GM19455 (cell line): ENCODE measurements around the gene IST1.

Experiments
- ATAC-seq: cut with Tn5 transposase; IDR thresholded peaks from one replicate; pipeline ENCODE4 v1.9.1; 2021; ENCODE audit not compliant: unreplicated experiment

Gene IST1

DNA sequence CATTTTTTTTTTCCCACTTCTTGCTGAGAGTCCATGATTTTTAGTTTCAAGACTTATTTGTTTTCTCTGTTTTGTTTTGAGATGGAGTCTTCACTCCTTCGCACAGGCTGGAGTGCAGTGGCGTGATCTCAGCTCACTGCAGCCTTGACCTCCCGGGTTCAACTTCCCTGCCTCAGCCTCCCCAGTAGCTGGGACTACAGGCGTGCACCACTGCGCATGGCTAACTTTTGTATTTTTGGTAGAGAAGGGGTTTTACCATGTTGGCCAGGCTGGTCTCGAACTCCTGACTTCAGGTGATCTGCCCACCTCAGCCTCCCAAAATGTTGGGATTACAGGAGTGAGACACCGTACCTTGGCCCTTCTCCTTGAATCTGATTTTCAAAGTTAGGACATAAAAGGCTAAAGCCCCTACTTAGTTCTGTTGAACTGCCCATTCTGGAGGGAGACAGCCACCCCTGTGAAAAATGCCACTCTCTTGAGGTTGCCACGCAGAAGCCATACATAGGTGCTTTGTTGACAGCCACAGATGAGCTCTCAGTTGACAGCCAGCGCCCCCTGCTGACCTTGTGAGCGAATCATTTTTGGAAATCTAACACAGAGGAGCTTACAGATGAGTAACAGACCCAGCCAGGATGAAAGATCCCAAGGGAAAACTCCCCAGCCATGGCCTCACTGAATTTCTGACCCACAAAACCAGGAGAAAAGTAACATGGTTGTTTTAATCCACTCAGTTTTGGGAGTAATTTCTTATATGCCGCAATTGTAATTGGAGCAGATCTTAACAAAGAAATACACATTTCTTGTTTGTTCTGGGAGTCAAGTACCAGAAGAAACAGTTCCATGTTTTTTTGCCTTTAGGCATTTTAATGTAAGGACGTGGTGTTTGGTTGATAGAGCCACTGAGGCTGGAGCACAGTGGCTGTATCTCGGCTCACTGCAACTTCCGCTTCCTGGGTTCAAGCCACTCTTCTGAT is 66.0 kb downstream of the IST1 start:
- peak; percentile 69 for ATAC-seq

DNA sequence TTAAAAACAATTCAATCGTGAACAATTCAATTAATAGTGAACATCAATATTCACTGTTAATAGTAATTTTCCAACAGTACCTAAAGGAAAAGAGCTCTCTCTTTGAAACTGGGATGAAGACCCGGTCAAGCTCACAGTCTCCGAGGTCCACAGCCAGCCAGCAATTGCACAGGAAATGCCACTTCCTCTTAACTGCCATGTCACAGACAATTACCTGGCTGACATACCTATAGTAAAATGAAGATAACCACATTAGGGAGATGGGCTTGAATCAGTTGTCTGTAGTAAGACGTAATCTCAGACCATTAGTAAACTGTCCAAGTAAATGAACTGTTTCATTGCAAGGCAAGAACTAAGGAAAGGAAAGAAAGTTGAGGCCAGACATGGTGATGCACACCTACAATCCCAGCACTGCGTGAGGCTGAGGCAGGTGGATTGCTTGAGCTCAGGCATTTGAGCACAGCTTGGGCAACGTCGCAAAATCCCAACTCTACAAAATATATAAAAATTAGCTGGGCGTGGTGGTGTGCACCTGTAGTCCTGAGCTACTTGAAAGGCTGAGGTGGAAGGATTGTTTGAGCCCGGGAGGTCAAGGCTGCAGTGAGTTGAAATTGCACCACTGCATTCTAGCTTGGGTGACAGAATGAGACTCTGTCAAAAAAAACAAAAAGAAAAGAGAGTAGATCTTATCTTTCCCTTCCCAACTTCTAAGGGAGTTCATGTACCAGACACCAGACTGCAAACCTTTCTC is 68.0 kb downstream of the IST1 start:
- ATAC-seq: no peak

DNA sequence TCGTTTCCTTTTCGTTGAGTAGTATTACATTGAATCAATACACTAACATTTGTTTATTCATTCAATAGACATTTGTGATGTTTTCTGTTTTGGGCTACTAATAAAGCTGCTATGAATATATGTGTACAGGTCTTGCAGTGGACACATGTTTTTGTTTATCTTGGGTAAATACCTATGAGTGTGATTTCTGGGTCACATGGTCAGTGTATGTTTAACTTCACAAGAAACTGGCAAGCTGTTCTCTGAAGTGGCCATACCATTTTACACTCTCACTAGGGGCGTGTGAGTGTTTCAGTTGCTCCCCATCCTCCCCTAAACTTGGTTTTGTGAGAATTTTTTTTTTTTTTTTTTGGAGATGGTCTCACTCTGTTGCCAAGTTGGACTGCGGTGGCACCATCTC is 69.9 kb downstream of the IST1 start:
- ATAC-seq: no peak

GRCh38 chr16:71966932-71967331 is 71.6 kb downstream of the IST1 start:
- ATAC-seq: no peak

- ATAC-seq: no peak
These were observed 74.0 kb downstream of the IST1 start for GRCh38 chr16:71969353-71969752.

DNA sequence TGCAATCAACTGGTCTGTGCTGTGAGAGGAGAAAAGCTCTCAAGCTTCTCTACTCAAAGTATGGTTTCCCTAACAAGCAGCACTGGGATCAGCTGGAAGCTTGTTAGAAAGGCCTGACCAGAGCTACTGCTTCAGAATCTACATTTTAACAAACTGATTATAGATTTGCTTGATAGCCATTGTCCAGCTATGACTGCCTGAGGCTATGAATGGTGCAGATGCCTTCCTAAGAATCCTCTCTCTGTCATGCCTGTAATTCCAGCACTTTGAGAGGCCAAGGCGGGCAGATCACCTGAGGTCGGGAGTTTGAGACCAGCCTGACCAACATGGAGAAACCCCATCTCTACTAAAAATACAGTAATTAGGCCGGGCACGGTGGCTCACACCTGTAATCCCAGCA is 76.2 kb downstream of the IST1 start:
- ATAC-seq: no peak

- no peak for ATAC-seq
These were observed 77.0 kb downstream of the IST1 start for GRCh38 chr16:71972356-71972755.

GRCh38 chr16:71973001-71973400 is 77.7 kb downstream of the IST1 start:
- no peak for ATAC-seq

GRCh38 chr16:71974068-71974818 is 78.9 kb downstream of the IST1 start:
- no peak for ATAC-seq
